H1 (cell line): ENCODE data around the gene PRDM15. TPM values are rescaled to one million over a fixed set of nuclear protein-coding genes. Genes with fewer than 3 reads are reported as not detected.
A peak's percentile ranks its signal among the peaks of the same experiment; 100 is the strongest.

ENCODE experiments used
- CTCF ChIA-PET: fragments of 300-600 bp; sonication (Branson Sonifier 250); formaldehyde crosslinking; loops from one replicate; lab custom pipeline; 2021; ENCODE audit not compliant: partially characterized antibody; lab: Charles Lee
- POLR2A ChIA-PET: fragments of 300-600 bp; sonication (Branson Sonifier 250); formaldehyde crosslinking; loops from one replicate; lab custom pipeline; 2021; ENCODE audit warnings: inconsistent platforms; ENCODE audit not compliant: partially characterized antibody; lab: Charles Lee
- DNase-seq, 2 experiments: peaks; one replicate each; pipeline versions ENCODE4 v3.0.0 to v3.0.0-alpha.2; 2010 to 2022; ENCODE audit warnings: low spot score in 2 of 2, low read depth in 1 of 2, mixed read lengths in 1 of 2
- FAIRE-seq: peaks from 2 replicates; lab custom pipeline; 2011; peaks lifted over from hg19 to GRCh38; lab: Jason Lieb, UNC
- H2AFZ ChIP-seq: 2 replicates; pipeline ENCODE4 v1.8.1; 2012; ENCODE audit warnings: low read length, inconsistent platforms
- H2AK5ac ChIP-seq: 2 replicates; pipeline ENCODE4 v1.6.1; 2013; ENCODE audit warnings: low read depth, low read length
- H2BK120ac ChIP-seq: replicated peaks from 2 replicates; pipeline ENCODE3; 2013; ENCODE audit warnings: low read depth, low read length, inconsistent platforms
- H2BK12ac ChIP-seq: 2 replicates; pipeline ENCODE4 v1.6.1; 2013; ENCODE audit warnings: low read depth, low read length
- H2BK15ac ChIP-seq: 2 replicates; pipeline ENCODE4 v1.6.1; 2013; ENCODE audit warnings: low read length
- H2BK20ac ChIP-seq: 2 replicates; pipeline ENCODE4 v1.6.1; 2013; ENCODE audit warnings: low read length
- H2BK5ac ChIP-seq: 2 replicates; pipeline ENCODE4 v1.6.1; 2013; ENCODE audit warnings: low read depth, low read length
- H3K14ac ChIP-seq: 2 replicates; pipeline ENCODE4 v1.6.1; 2013; ENCODE audit warnings: inconsistent platforms; ENCODE audit not compliant: insufficient read length
- H3K18ac ChIP-seq: 2 replicates; pipeline ENCODE4 v1.6.1; 2013; ENCODE audit warnings: low read length; ENCODE audit errors: extremely low read depth
- H3K23ac ChIP-seq: 2 replicates; pipeline ENCODE4 v1.6.1; 2013; ENCODE audit warnings: inconsistent platforms; ENCODE audit not compliant: insufficient read length
- H3K23me2 ChIP-seq: 2 replicates; pipeline ENCODE4 v1.6.1; 2013; ENCODE audit warnings: low read depth, low read length
- H3K27ac ChIP-seq: 2 replicates; pipeline ENCODE4 v1.6.1; 2011; ENCODE audit warnings: low read depth, low read length, inconsistent platforms
- H3K27me3 ChIP-seq, 4 experiments: replicated peaks in 1 of 4; 1 replicate in 1 of 4; 2 replicates in 3 of 4; pipeline versions ENCODE4 v1.6.1 to v1.8.1; 2011 to 2013; ENCODE audit warnings: low read length in 3 of 4, mild to moderate bottlenecking in 3 of 4, inconsistent platforms in 2 of 4, mixed read lengths in 2 of 4, moderate library complexity in 1 of 4; ENCODE audit not compliant: control insufficient read depth in 3 of 4, insufficient read depth in 3 of 4; ENCODE audit errors: extremely low read depth in 1 of 4
- H3K36me3 ChIP-seq, 4 experiments: 2 replicates each; pipeline versions ENCODE4 v1.6.1 to v1.8.1; 2011 to 2013; ENCODE audit warnings: mild to moderate bottlenecking in 4 of 4, low read length in 3 of 4, moderate library complexity in 2 of 4, control low read depth in 1 of 4, inconsistent platforms in 1 of 4; ENCODE audit not compliant: insufficient read depth in 4 of 4, control insufficient read depth in 2 of 4
- H3K4ac ChIP-seq: replicated peaks from 2 replicates; pipeline ENCODE3; 2013; ENCODE audit warnings: low read length, low read depth, mixed read lengths, inconsistent platforms; ENCODE audit not compliant: insufficient read length
- H3K4me1 ChIP-seq, 4 experiments: replicated peaks in 1 of 4; 1 replicate in 1 of 4; 2 replicates in 3 of 4; pipeline versions ENCODE4 v1.6.1 to v1.8.1; 2011 to 2013; ENCODE audit warnings: low read length in 3 of 4, inconsistent platforms in 2 of 4, mixed read lengths in 1 of 4; ENCODE audit not compliant: insufficient read depth in 4 of 4, control insufficient read depth in 3 of 4
- H3K4me2 ChIP-seq, 2 experiments: 2 replicates each; pipeline versions ENCODE4 v1.6.1 to v1.8.1; 2011 to 2013; ENCODE audit warnings: low read depth in 2 of 2, low read length in 2 of 2, control low read depth in 1 of 2, inconsistent platforms in 1 of 2, mild to moderate bottlenecking in 1 of 2; ENCODE audit not compliant: insufficient read depth in 1 of 2
- H3K4me3 ChIP-seq, 4 experiments: fragments of 200-600, 300-600 bp in 1 of 4; sonication (generic), shearing (Covaris generic), sonication (Bioruptor Twin) in 1 of 4; 2 replicates each; pipeline versions ENCODE4 v1.5.1 to v1.8.1; 2011 to 2016; ENCODE audit warnings: low read length in 4 of 4, low read depth in 3 of 4, control low read depth in 2 of 4, inconsistent platforms in 2 of 4, mild to moderate bottlenecking in 2 of 4, mixed read lengths in 1 of 4, moderate library complexity in 1 of 4; ENCODE audit not compliant: insufficient read depth in 2 of 4; ENCODE audit errors: extremely low read depth in 1 of 4
- H3K56ac ChIP-seq: replicated peaks from 2 replicates; pipeline ENCODE3; 2013; ENCODE audit warnings: low read depth, mild to moderate bottlenecking, mixed read lengths, low read length, inconsistent platforms; ENCODE audit not compliant: insufficient read length
- H3K79me1 ChIP-seq: 2 replicates; pipeline ENCODE4 v1.6.1; 2013; ENCODE audit warnings: low read depth, low read length, control low read depth
- H3K79me2 ChIP-seq, 2 experiments: 2 replicates each; pipeline versions ENCODE4 v1.6.1 to v1.8.1; 2012 to 2013; ENCODE audit warnings: low read length in 2 of 2, mild to moderate bottlenecking in 2 of 2, inconsistent platforms in 1 of 2; ENCODE audit not compliant: insufficient read depth in 2 of 2, control insufficient read depth in 1 of 2
- H3K9ac ChIP-seq, 4 experiments: replicated peaks in 1 of 4; 1 replicate in 1 of 4; 2 replicates in 3 of 4; pipeline versions ENCODE4 v1.6.1 to v1.8.1; 2011 to 2013; ENCODE audit warnings: low read depth in 3 of 4, low read length in 3 of 4, control low read depth in 2 of 4, mild to moderate bottlenecking in 2 of 4, moderate library complexity in 2 of 4, inconsistent platforms in 1 of 4; ENCODE audit errors: extremely low read depth in 1 of 4
- H3K9me3 ChIP-seq, 2 experiments: 2 replicates each; pipeline versions ENCODE4 v1.6.1 to v1.8.1; 2012 to 2013; ENCODE audit warnings: mild to moderate bottlenecking in 2 of 2, moderate library complexity in 2 of 2, control low read depth in 1 of 2, inconsistent platforms in 1 of 2, low read depth in 1 of 2, low read length in 1 of 2, mixed read lengths in 1 of 2; ENCODE audit not compliant: insufficient read depth in 2 of 2
- H4K20me1 ChIP-seq, 2 experiments: replicated peaks in 1 of 2; 2 replicates each; pipeline versions ENCODE3 to v1.8.1; 2011 to 2013; ENCODE audit warnings: inconsistent platforms in 2 of 2, low read length in 2 of 2, mild to moderate bottlenecking in 1 of 2; ENCODE audit not compliant: insufficient read depth in 2 of 2, control insufficient read depth in 1 of 2
- H4K5ac ChIP-seq: 2 replicates; pipeline ENCODE4 v1.6.1; 2013; ENCODE audit warnings: low read length, low read depth, mixed read lengths, inconsistent platforms; ENCODE audit not compliant: insufficient read length
- H4K8ac ChIP-seq: 2 replicates; pipeline ENCODE4 v1.8.0; 2013; ENCODE audit warnings: mild to moderate bottlenecking, moderate library complexity, low read length, inconsistent platforms; ENCODE audit not compliant: insufficient read depth; ENCODE audit errors: extremely low read depth
- H4K91ac ChIP-seq: replicated peaks from 2 replicates; pipeline ENCODE3; 2013; ENCODE audit warnings: low read length, mixed read lengths, inconsistent platforms; ENCODE audit not compliant: insufficient read length
- CHD1 ChIP-seq: IDR thresholded peaks from 2 replicates; pipeline ENCODE4 v1.6.1; 2012; ENCODE audit warnings: low read depth, low read length, improper control_type of control experiment
- JUND ChIP-seq: IDR thresholded peaks from 2 replicates; pipeline ENCODE4 v1.6.1; 2011; ENCODE audit warnings: mild to moderate bottlenecking, improper control_type of control experiment, low read length
- TAF7 ChIP-seq: optimal IDR thresholded peaks from 2 replicates; pipeline ENCODE3; 2011; ENCODE audit warnings: low read depth, mild to moderate bottlenecking, inconsistent platforms, low read length, moderate library complexity, borderline replicate concordance
- USF2 ChIP-seq: IDR thresholded peaks from 2 replicates; pipeline ENCODE4 v1.6.1; 2011; ENCODE audit warnings: low read length, improper control_type of control experiment
- WGBS, 2 experiments: shearing (Covaris generic) in 1 of 2; methylation state at CpG; one replicate each; pipeline versions ENCODE4 v1.1.6 to v1.1.7; 2013 to 2015; ENCODE audit warnings: low lambda C conversion rate in 2 of 2, mixed read lengths in 2 of 2, inconsistent platforms in 1 of 2, low coverage in 1 of 2, missing lambda C conversion rate in 1 of 2; ENCODE audit not compliant: insufficient replicate concordance in 2 of 2, insufficient coverage in 1 of 2, insufficient read length in 1 of 2; ENCODE audit errors: extremely low coverage in 1 of 2, missing lambda C conversion rate in 1 of 2; 5-methylcytosine and 5-hydroxymethylcytosine counted together
- polyA plus RNA-seq, 7 experiments: library from polyadenylated mRNA; depleted of rRNA in 3 of 7; stranded (reverse) in 5 of 7; unstranded in 2 of 7; fragments of >200 nt in 5 of 7; fragments of 200-250 nt in 2 of 7; gene quantifications; 1 replicate in 5 of 7; 2 replicates in 1 of 7; 4 replicates in 1 of 7; pipeline versions ENCODE4 v1.2.1 to v1.2.3, GENCODE V29; 2011 to 2013; ENCODE audit warnings: missing spikeins in 2 of 7, mixed read lengths in 2 of 7
- total RNA-seq: library from RNA; stranded (reverse); fragmentation: NEBNext Ultra II Directional; extraction: Animal tissue kit (Norgen Biotek cat#: 25700); gene quantifications from 2 replicates; pipeline ENCODE4 v1.2.1, GENCODE V29; 2021

Gene PRDM15
- total and polyA plus RNA-seq, 2 of the 8 experiments (the other 6 are each of a cell fraction or from before 2014, with no cell fraction given), result 9.7 to 10.5 TPM

DNA sequence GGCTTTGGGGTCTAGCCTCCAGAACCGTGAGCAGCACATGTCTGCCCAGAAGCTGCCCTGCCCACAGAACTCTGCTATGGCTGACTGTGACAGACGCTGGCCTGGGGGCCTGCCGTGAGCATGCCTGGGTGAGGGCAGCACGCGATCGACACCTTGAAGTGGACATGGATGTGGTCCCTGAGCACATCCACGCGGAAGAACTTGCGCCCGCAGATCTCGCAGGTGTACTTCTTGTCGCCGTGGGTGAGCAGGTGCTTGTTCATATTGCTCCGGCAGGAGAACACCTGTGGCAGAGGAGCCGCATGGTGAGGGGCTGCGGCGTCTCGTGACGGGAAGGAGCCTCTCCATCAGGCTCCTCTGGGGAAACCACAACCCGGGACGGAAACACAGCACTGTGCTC lies 56.0 kb downstream of the PRDM15 start:
- H3K4me2 ChIP-seq, result no peak overlapping the region
- FAIRE-seq, result no peak
- TF ChIP-seq CHD1 (no peak), JUND (no peak), USF2 (no peak), TAF7 (no peak)
- TF ChIP-seq, all 59 proteins: peak for 0
- H2AFZ ChIP-seq, result no peak overlapping the region
- H3K9me3 ChIP-seq, result peaks cover 0 to 2% of the 10 kb centered on the region in 2 experiments; a peak in 1 of 4 replicates
- DNase-seq, result no peak
- peaks cover 2 to 4% of the 10 kb centered on the region in 2 experiments for H4K20me1 ChIP-seq
- H3K14ac ChIP-seq, result no peak overlapping the region
- H3K23ac ChIP-seq, result no peak overlapping the region
- H3K9ac ChIP-seq, result no peak overlapping the region
- no peak overlapping the region for H2BK20ac ChIP-seq
- no peak overlapping the region for H2BK120ac ChIP-seq
- H3K27me3 ChIP-seq, result no peaks in the 10 kb centered on the region
- no peak overlapping the region for H3K4me3 ChIP-seq
- H2BK12ac ChIP-seq, result no peak overlapping the region
- H4K91ac ChIP-seq, result no peak overlapping the region
- H4K5ac ChIP-seq, result no peak overlapping the region
- peaks cover 2% of the 10 kb centered on the region; the same call in 1 of the 2 replicates for H3K79me1 ChIP-seq
- no peaks in the 10 kb centered on the region for H3K79me2 ChIP-seq
- no peak overlapping the region for H3K4ac ChIP-seq
- ChIA-PET POLR2A (no interaction called here), CTCF (interaction anchor here (2.7 kb wide), 1 partner anchor 211 kb away, joined by 14 read pairs; no protein-coding TSS in a partner anchor)
- peaks cover 0 to 3% (median 1%) of the 10 kb centered on the region in 4 experiments; a peak in 4 of 8 replicates for H3K36me3 ChIP-seq
- no peak overlapping the region for H4K8ac ChIP-seq
- no peak overlapping the region for H3K18ac ChIP-seq
- no peak overlapping the region for H2AK5ac ChIP-seq
- H3K4me1 ChIP-seq, result peaks cover 0 to 2% (median 0%) of the 10 kb centered on the region in 4 experiments; a peak in 1 of 7 replicates
- H3K27ac ChIP-seq, result no peak overlapping the region
- no peaks in the 10 kb centered on the region for H3K23me2 ChIP-seq
- H2BK15ac ChIP-seq, result no peak overlapping the region
- peak overlapping the region; percentile 40; the same call in 1 of the 2 replicates for H2BK5ac ChIP-seq
- H3K56ac ChIP-seq, result no peak overlapping the region
- WGBS, 2 experiments, result 91% methylated on average over 18 of the region's 21 CpGs; no CpG with 5 or more reads in 1 of the 2 experiments
